Neutrophil (primary cell): Measurements from ENCODE around the gene ADGRL3.

Source experiments
- H3K27ac ChIP-seq: fragments of 200-600 bp; sonication (generic); 2 replicates; pipeline ENCODE4 v1.5.1; 2016; ENCODE audit warnings: mild to moderate bottlenecking, moderate library complexity
- H3K27me3 ChIP-seq: fragments of 200-600 bp; sonication (generic); 2 replicates; pipeline ENCODE4 v1.6.0; 2016; ENCODE audit warnings: mild to moderate bottlenecking
- H3K36me3 ChIP-seq: fragments of 200-600 bp; sonication (generic); 2 replicates; pipeline ENCODE4 v1.5.1; 2017
- H3K4me1 ChIP-seq, 2 experiments: fragments of 200-600 bp in 1 of 2; sonication (generic) in 1 of 2; 1 replicate in 1 of 2; 2 replicates in 1 of 2; pipeline versions ENCODE4 v1.5.1 to v1.6.1; 2013 to 2016; ENCODE audit warnings: low read depth in 1 of 2, low read length in 1 of 2, mild to moderate bottlenecking in 1 of 2, moderate library complexity in 1 of 2; ENCODE audit not compliant: control insufficient read depth in 1 of 2, insufficient read depth in 1 of 2
- H3K4me3 ChIP-seq, 2 experiments: fragments of 200-600 bp in 1 of 2; sonication (generic) in 1 of 2; 1 replicate in 1 of 2; 2 replicates in 1 of 2; pipeline ENCODE4 v1.5.1; 2013 to 2016; ENCODE audit warnings: low read depth in 1 of 2, low read length in 1 of 2, mild to moderate bottlenecking in 1 of 2, moderate library complexity in 1 of 2
- H3K9me3 ChIP-seq: fragments of 200-600 bp; sonication (generic); 2 replicates; pipeline ENCODE4 v1.5.1; 2016
- CTCF ChIP-seq: fragments of 200-600 bp; sonication (generic); IDR thresholded peaks from 2 replicates; pipeline ENCODE4 v1.5.1; 2016; ENCODE audit warnings: antibody characterized with exemption

ADGRL3 gene

GRCh38 chr4:61193863-61194262 lies 6.3 kb upstream of the ADGRL3 start:
- no peaks in the 10 kb centered on the region for H3K9me3 ChIP-seq
- TF ChIP-seq CTCF: no peak
- H3K27me3 ChIP-seq: peaks cover 43% of the 10 kb centered on the region
- no peaks in the 10 kb centered on the region for H3K4me1 ChIP-seq
- no peak overlapping the region for H3K4me3 ChIP-seq
- no peaks in the 10 kb centered on the region for H3K36me3 ChIP-seq
- H3K27ac ChIP-seq: no peak overlapping the region

GRCh38 chr4:61194571-61194970 lies 5.6 kb upstream of the ADGRL3 start:
- H3K4me1 ChIP-seq: no peaks in the 10 kb centered on the region
- no peaks in the 10 kb centered on the region for H3K36me3 ChIP-seq
- H3K27ac ChIP-seq: no peak overlapping the region
- TF ChIP-seq CTCF: no peak
- H3K9me3 ChIP-seq: no peaks in the 10 kb centered on the region
- no peak overlapping the region for H3K4me3 ChIP-seq
- peaks cover 50% of the 10 kb centered on the region for H3K27me3 ChIP-seq

- TF ChIP-seq CTCF: no peak
- Histone ChIP-seq H3K4me3 (no peak overlapping the region), H3K27me3 (peaks cover 55% of the 10 kb centered on the region), H3K4me1 (no peaks in the 10 kb centered on the region), H3K27ac (no peak overlapping the region), H3K36me3 (no peaks in the 10 kb centered on the region), H3K9me3 (no peaks in the 10 kb centered on the region)
Observed at GRCh38 chr4:61195101-61195500, 5.0 kb upstream of the ADGRL3 start.

- Histone ChIP-seq H3K27me3 (peaks cover 88% of the 10 kb centered on the region), H3K36me3 (no peaks in the 10 kb centered on the region), H3K27ac (no peak overlapping the region), H3K9me3 (no peaks in the 10 kb centered on the region), H3K4me1 (peaks cover 6 to 7% of the 10 kb centered on the region in 2 experiments), H3K4me3 (no peak overlapping the region)
- TF ChIP-seq CTCF: no peak
Observed at GRCh38 chr4:61198686-61199085, 1.4 kb upstream of the ADGRL3 start.

GRCh38 chr4:61199873-61200186 lies 296 bp upstream of the ADGRL3 start:
- H3K4me3 ChIP-seq: no peak overlapping the region
- peaks cover 6 to 7% of the 10 kb centered on the region in 2 experiments for H3K4me1 ChIP-seq
- peaks cover 96% of the 10 kb centered on the region for H3K27me3 ChIP-seq
- TF ChIP-seq CTCF: no peak
- H3K9me3 ChIP-seq: no peaks in the 10 kb centered on the region
- no peak overlapping the region for H3K27ac ChIP-seq
- no peaks in the 10 kb centered on the region for H3K36me3 ChIP-seq

- Histone ChIP-seq H3K36me3 (no peaks in the 10 kb centered on the region), H3K4me1 (peaks cover 6 to 7% of the 10 kb centered on the region in 2 experiments), H3K27me3 (peaks cover 100% of the 10 kb centered on the region), H3K27ac (no peak overlapping the region), H3K9me3 (no peaks in the 10 kb centered on the region), H3K4me3 (peak overlapping the region; percentile 37 to 40)
- no peak for TF ChIP-seq CTCF
Observed at GRCh38 chr4:61200916-61201526, 895 bp downstream of the ADGRL3 start.
